Common myeloid progenitor, CD34-positive (primary cell): Measurements from ENCODE around the gene AKR1B15.

ENCODE experiments used
- CTCF ChIA-PET: fragments of 350-600 bp; sonication (Branson Sonifier 250); formaldehyde crosslinking; loops from one replicate; lab custom pipeline; 2021; ENCODE audit warnings: antibody characterized with exemption; lab: Charles Lee
- POLR2A ChIA-PET: fragments of 350-600 bp; sonication (Branson Sonifier 250); formaldehyde crosslinking; loops from one replicate; lab custom pipeline; 2021; ENCODE audit warnings: antibody characterized with exemption; lab: Charles Lee
- DNase-seq, 3 donors: peaks; one replicate each; pipeline versions ENCODE4 v3.0.0 to v3.0.0-alpha.2; 2013
- H3K27ac ChIP-seq, 2 experiments: 1 replicate in 1 of 2; 2 replicates in 1 of 2; pipeline ENCODE4 v1.7.0; 2013; ENCODE audit warnings: inconsistent platforms in 2 of 2, low read length in 2 of 2, mild to moderate bottlenecking in 2 of 2, low read depth in 1 of 2, moderate library complexity in 1 of 2; ENCODE audit not compliant: severe bottlenecking in 2 of 2, insufficient read depth in 1 of 2, poor library complexity in 1 of 2
- H3K27me3 ChIP-seq, 5 experiments: replicated peaks in 2 of 5; 1 replicate in 3 of 5; 2 replicates in 2 of 5; pipeline versions ENCODE4 v1.6.1 to v1.7.0; 2013; ENCODE audit warnings: low read length in 4 of 5, mild to moderate bottlenecking in 2 of 5, moderate library complexity in 2 of 5, inconsistent platforms in 1 of 5; ENCODE audit not compliant: insufficient read depth in 5 of 5, control insufficient read depth in 4 of 5
- H3K36me3 ChIP-seq, 4 experiments: 1 replicate in 2 of 4; 2 replicates in 2 of 4; pipeline versions ENCODE4 v1.6.1 to v1.7.0; 2013; ENCODE audit warnings: low read length in 3 of 4, control low read depth in 1 of 4, mild to moderate bottlenecking in 1 of 4; ENCODE audit not compliant: control insufficient read depth in 4 of 4, insufficient read depth in 4 of 4
- H3K4me1 ChIP-seq, 4 experiments: 1 replicate in 3 of 4; 2 replicates in 1 of 4; pipeline versions ENCODE4 v1.6.1 to v1.7.1; 2013; ENCODE audit warnings: low read length in 3 of 4, mild to moderate bottlenecking in 3 of 4, control low read depth in 1 of 4, inconsistent platforms in 1 of 4, moderate library complexity in 1 of 4; ENCODE audit not compliant: control insufficient read depth in 4 of 4, insufficient read depth in 4 of 4; ENCODE audit errors: control extremely low read depth in 1 of 4
- H3K4me3 ChIP-seq, 7 experiments: 1 replicate in 4 of 7; 2 replicates in 3 of 7; pipeline versions ENCODE4 v1.5.1 to v1.7.0; 2013; ENCODE audit warnings: mild to moderate bottlenecking in 7 of 7, low read length in 6 of 7, moderate library complexity in 6 of 7, inconsistent platforms in 2 of 7, low read depth in 2 of 7, control low read depth in 1 of 7; ENCODE audit not compliant: insufficient read depth in 4 of 7, control insufficient read depth in 1 of 7; ENCODE audit errors: extremely low read depth in 1 of 7
- H3K9me3 ChIP-seq, 5 experiments: 1 replicate in 4 of 5; 2 replicates in 1 of 5; pipeline versions ENCODE4 v1.6.1 to v1.7.1; 2013; ENCODE audit warnings: low read length in 4 of 5, mild to moderate bottlenecking in 2 of 5, inconsistent platforms in 1 of 5, low read depth in 1 of 5, moderate library complexity in 1 of 5; ENCODE audit not compliant: control insufficient read depth in 4 of 5, insufficient read depth in 2 of 5; ENCODE audit errors: control extremely low read depth in 1 of 5
- WGBS: methylation state at CpG from one replicate; pipeline ENCODE4 v1.1.5; 2013; ENCODE audit not compliant: insufficient coverage; 5-methylcytosine and 5-hydroxymethylcytosine counted together

The AKR1B15 gene

GRCh38 chr7:134605978-134606923, 57.3 kb downstream of the AKR1B15 start:
- ChIA-PET POLR2A (interaction anchor here (0.6 kb wide), 1 partner anchor 77 kb away, joined by 3 read pairs; no protein-coding TSS in a partner anchor), CTCF (interaction anchor here (0.7 to 7.3 kb wide), 15 partner anchors 8 to 179 kb away, joined by 3 to 46 read pairs (median 4); partner anchors contain the start of gene AKR1B15)
- peak; percentile 65 to 85 (median 73) for DNase-seq
- H3K36me3 ChIP-seq = no peaks in the 10 kb centered on the region
- H3K27ac ChIP-seq = no peak overlapping the region
- H3K9me3 ChIP-seq = no peaks in the 10 kb centered on the region
- peaks cover 0 to 6% (median 4%) of the 10 kb centered on the region in 5 experiments for H3K27me3 ChIP-seq
- peaks cover 0 to 3% (median 0%) of the 10 kb centered on the region in 4 experiments for H3K4me1 ChIP-seq
- H3K4me3 ChIP-seq = peak overlapping the region in 2 of 7 experiments; percentile 25 to 47
- 8% methylated on average over 8 of the region's 14 CpGs for WGBS

- POLR2A ChIA-PET = no interaction called here
Measured at GRCh38 chr7:134611611-134612151, 62.8 kb downstream of the AKR1B15 start.

GRCh38 chr7:134612197-134612596, 63.3 kb downstream of the AKR1B15 start:
- 100% methylated on average over 2 of the region's 2 CpGs for WGBS
- ChIA-PET CTCF (interaction anchor here (0.8 to 7.3 kb wide), 7 partner anchors 8 to 97 kb away, joined by 3 to 46 read pairs (median 5); no protein-coding TSS in a partner anchor), POLR2A (no interaction called here)
- Histone ChIP-seq H3K27ac (no peak overlapping the region), H3K27me3 (peaks cover 0 to 5% (median 0%) of the 10 kb centered on the region in 5 experiments), H3K9me3 (peaks cover 0 to 2% (median 0%) of the 10 kb centered on the region in 5 experiments), H3K36me3 (no peaks in the 10 kb centered on the region), H3K4me1 (peaks cover 0 to 8% (median 0%) of the 10 kb centered on the region in 4 experiments), H3K4me3 (no peak overlapping the region)
- DNase-seq = no peak

More at GRCh38 chr7:134611611-134612151, 62.8 kb downstream of the AKR1B15 start:
- Histone ChIP-seq H3K27ac (no peak overlapping the region), H3K4me1 (peaks cover 0 to 8% (median 0%) of the 10 kb centered on the region in 4 experiments), H3K27me3 (peaks cover 0 to 6% (median 4%) of the 10 kb centered on the region in 5 experiments), H3K36me3 (no peaks in the 10 kb centered on the region), H3K4me3 (no peak overlapping the region), H3K9me3 (peaks cover 0 to 2% (median 0%) of the 10 kb centered on the region in 5 experiments)
- 100% methylated on average over 5 of the region's 6 CpGs for WGBS
- CTCF ChIA-PET = interaction anchor here (0.6 to 7.3 kb wide), 9 partner anchors 9 to 179 kb away, joined by 3 to 46 read pairs (median 5); no protein-coding TSS in a partner anchor
- no peak for DNase-seq

GRCh38 chr7:134613623-134614347, 64.9 kb downstream of the AKR1B15 start:
- peaks cover 0 to 8% (median 0%) of the 10 kb centered on the region in 4 experiments for H3K4me1 ChIP-seq
- peak in 2 of 3 donors; percentile 20 to 31 for DNase-seq
- no peak overlapping the region for H3K4me3 ChIP-seq
- no peak overlapping the region for H3K27ac ChIP-seq
- peaks cover 0 to 2% (median 0%) of the 10 kb centered on the region in 5 experiments for H3K9me3 ChIP-seq
- ChIA-PET POLR2A (no interaction called here), CTCF (interaction anchor here (1.1 to 2.3 kb wide), 4 partner anchors 10 to 100 kb away, joined by 3 to 9 read pairs (median 4); no protein-coding TSS in a partner anchor)
- 0% methylated on average over 2 of the region's 3 CpGs for WGBS
- H3K36me3 ChIP-seq = no peaks in the 10 kb centered on the region
- H3K27me3 ChIP-seq = peaks cover 0 to 4% (median 0%) of the 10 kb centered on the region in 5 experiments

GRCh38 chr7:134616611-134617010, 67.7 kb downstream of the AKR1B15 start:
- WGBS = 100% methylated on average over 2 of the region's 2 CpGs
- peaks cover 0 to 1% (median 0%) of the 10 kb centered on the region in 5 experiments for H3K27me3 ChIP-seq
- DNase-seq = no peak
- ChIA-PET POLR2A (no interaction called here), CTCF (interaction anchor here (1.0 to 1.5 kb wide), 3 partner anchors 9 to 183 kb away, joined by 3 to 5 read pairs (median 3); no protein-coding TSS in a partner anchor)
- H3K4me1 ChIP-seq = peaks cover 0 to 8% (median 0%) of the 10 kb centered on the region in 4 experiments
- no peak overlapping the region for H3K4me3 ChIP-seq
- H3K27ac ChIP-seq = no peak overlapping the region
- H3K36me3 ChIP-seq = no peaks in the 10 kb centered on the region
- H3K9me3 ChIP-seq = peaks cover 0 to 2% (median 0%) of the 10 kb centered on the region in 5 experiments

GRCh38 chr7:134618756-134619530, 70.0 kb downstream of the AKR1B15 start:
- Histone ChIP-seq H3K4me3 (no peak overlapping the region), H3K4me1 (peaks cover 0 to 4% (median 0%) of the 10 kb centered on the region in 4 experiments), H3K9me3 (no peaks in the 10 kb centered on the region), H3K27ac (no peak overlapping the region), H3K36me3 (no peaks in the 10 kb centered on the region), H3K27me3 (peaks cover 0 to 3% (median 1%) of the 10 kb centered on the region in 5 experiments)
- ChIA-PET POLR2A (no interaction called here), CTCF (interaction anchor here (1.5 kb wide), 2 partner anchors 11 to 13 kb away, joined by 3 to 4 read pairs; no protein-coding TSS in a partner anchor)
- peak in 2 of 3 donors; percentile 31 to 35 for DNase-seq
- WGBS = 92% methylated on average over 5 of the region's 5 CpGs
